Neural cell (in vitro differentiated cells): Measurements from ENCODE around the gene LIN37. TPM values are rescaled to one million over a fixed set of nuclear protein-coding genes. Genes with fewer than 3 reads are reported as not detected.

Experiments used
- H2AFZ ChIP-seq: fragments of 200-600, 300-800 bp; sonication (generic), shearing (Covaris generic); 2 replicates; pipeline ENCODE4 v1.6.0; 2014; ENCODE audit warnings: low read depth, mild to moderate bottlenecking, antibody characterized with exemption, low read length, moderate library complexity
- H3F3A ChIP-seq: fragments of 200-600 bp; shearing (Covaris generic); 2 replicates; pipeline ENCODE4 v1.6.1; 2016; ENCODE audit warnings: mild to moderate bottlenecking, moderate library complexity, mixed read lengths, antibody characterized with exemption, low read length; ENCODE audit not compliant: insufficient read depth, poor library complexity, severe bottlenecking
- H3K27ac ChIP-seq: fragments of 200-600, 300-800 bp; sonication (generic), shearing (Covaris generic); 2 replicates; pipeline ENCODE4 v1.5.1; 2014; ENCODE audit warnings: mild to moderate bottlenecking, low read length, moderate library complexity
- H3K27me3 ChIP-seq: fragments of 300-800, 200-600 bp; sonication (generic), shearing (Covaris generic); 2 replicates; pipeline ENCODE4 v1.6.0; 2014; ENCODE audit warnings: mild to moderate bottlenecking, low read depth, low read length, moderate library complexity; ENCODE audit not compliant: insufficient read depth
- H3K36me3 ChIP-seq: fragments of 300-800, 200-600 bp; sonication (generic), shearing (Covaris generic); 2 replicates; pipeline ENCODE4 v1.5.1; 2014; ENCODE audit warnings: mild to moderate bottlenecking, antibody characterized with exemption, low read length, moderate library complexity; ENCODE audit not compliant: insufficient read depth
- H3K4me2 ChIP-seq: fragments of 300-800, 200-600 bp; sonication (generic), shearing (Covaris generic); 2 replicates; pipeline ENCODE4 v1.6.0; 2014; ENCODE audit warnings: mild to moderate bottlenecking, low read length
- H3K4me3 ChIP-seq: fragments of 300-800, 200-600 bp; sonication (generic), shearing (Covaris generic); 2 replicates; pipeline ENCODE4 v1.5.1; 2014; ENCODE audit warnings: mild to moderate bottlenecking, low read length, moderate library complexity
- H3K79me2 ChIP-seq: fragments of 200-600 bp; shearing (Covaris generic); replicated peaks from 2 replicates; pipeline ENCODE4 v1.6.0; 2014; ENCODE audit warnings: mild to moderate bottlenecking, low read length, moderate library complexity; ENCODE audit not compliant: insufficient read depth
- H3K9ac ChIP-seq: fragments of 300-800, 200-600 bp; sonication (generic), shearing (Covaris generic); 2 replicates; pipeline ENCODE4 v1.6.1; 2016; ENCODE audit warnings: mild to moderate bottlenecking, low read length, mixed read lengths
- H3K9me2 ChIP-seq: fragments of 200-600 bp; shearing (Covaris generic); 2 replicates; pipeline ENCODE4 v1.6.1; 2016; ENCODE audit warnings: mild to moderate bottlenecking, low read length, mixed read lengths; ENCODE audit not compliant: insufficient read depth
- H3K9me3 ChIP-seq: fragments of 200-600, 300-800 bp; sonication (generic), shearing (Covaris generic); 2 replicates; pipeline ENCODE4 v1.6.1; 2016; ENCODE audit warnings: mild to moderate bottlenecking, mixed run types, low read length, moderate library complexity, mixed read lengths
- H4K20me1 ChIP-seq: fragments of 200-600 bp; shearing (Covaris generic); 2 replicates; pipeline ENCODE4 v1.6.1; 2016; ENCODE audit warnings: mild to moderate bottlenecking, mixed run types; ENCODE audit not compliant: insufficient read depth
- CTCF ChIP-seq: fragments of 450-650 bp; IDR thresholded peaks from 2 replicates; pipeline ENCODE4 v1.5.1; 2014; ENCODE audit warnings: antibody characterized with exemption, mild to moderate bottlenecking, moderate library complexity; ENCODE audit not compliant: poor library complexity, severe bottlenecking
- EP300 ChIP-seq: fragments of 450-650 bp; conservative IDR thresholded peaks from 2 replicates; pipeline ENCODE4 v1.6.1; 2014; ENCODE audit warnings: antibody characterized with exemption, mild to moderate bottlenecking, moderate library complexity; ENCODE audit not compliant: poor library complexity, severe bottlenecking
- EZH2 ChIP-seq: fragments of 200-600, 300-800 bp; shearing (Covaris generic), sonication (generic); IDR thresholded peaks from 2 replicates; pipeline ENCODE4 v1.6.1; 2014; ENCODE audit warnings: antibody characterized with exemption, low read length, borderline replicate concordance, mild to moderate bottlenecking; ENCODE audit not compliant: insufficient read depth, poor library complexity, severe bottlenecking
- MXI1 ChIP-seq: fragments of 450-650 bp; conservative IDR thresholded peaks from 2 replicates; pipeline ENCODE4 v1.6.1; 2014; ENCODE audit warnings: antibody characterized with exemption, mild to moderate bottlenecking; ENCODE audit not compliant: poor library complexity, severe bottlenecking
- POLR2AphosphoS5 ChIP-seq: IDR thresholded peaks from 2 replicates; pipeline ENCODE4 v1.6.1; 2012
- RAD21 ChIP-seq: fragments of 450-650 bp; conservative IDR thresholded peaks from 2 replicates; pipeline ENCODE4 v1.6.1; 2014; ENCODE audit warnings: antibody characterized with exemption, mild to moderate bottlenecking, moderate library complexity
- REST ChIP-seq: IDR thresholded peaks from 2 replicates; pipeline ENCODE4 v1.6.1; 2012; ENCODE audit warnings: borderline replicate concordance
- SMC3 ChIP-seq: fragments of 450-650 bp; conservative IDR thresholded peaks from 2 replicates; pipeline ENCODE4 v1.6.1; 2014; ENCODE audit warnings: antibody characterized with exemption, mild to moderate bottlenecking, moderate library complexity; ENCODE audit not compliant: poor library complexity
- TAF1 ChIP-seq: IDR thresholded peaks from 2 replicates; pipeline ENCODE4 v1.6.1; 2012; ENCODE audit warnings: low read depth
- polyA plus RNA-seq: library from polyadenylated mRNA; depleted of rRNA; stranded (reverse); fragments of >200 nt; gene quantifications from 2 replicates; pipeline ENCODE4 v1.2.3, GENCODE V29; 2014

The LIN37 gene
- polyA plus RNA-seq, 1 donor from 2014 or later, result 25.7 TPM

GRCh38 chr19:35790981-35791813 lies 42.8 kb downstream of the LIN37 start:
- Histone ChIP-seq H3K4me2 (no peak overlapping the region), H3F3A (no peaks in the 10 kb centered on the region), H3K9me3 (no peaks in the 10 kb centered on the region), H3K79me2 (no peaks in the 10 kb centered on the region), H3K4me3 (no peak overlapping the region), H2AFZ (no peak overlapping the region), H3K9ac (no peak overlapping the region), H3K36me3 (no peaks in the 10 kb centered on the region), H3K27ac (no peak overlapping the region), H4K20me1 (no peaks in the 10 kb centered on the region), H3K9me2 (no peaks in the 10 kb centered on the region), H3K27me3 (peaks cover 3% of the 10 kb centered on the region)
- TF ChIP-seq CTCF (peak; percentile 29), EZH2 (no peak)

- Histone ChIP-seq H3K27me3 (peaks cover 9% of the 10 kb centered on the region), H2AFZ (no peak overlapping the region), H3K9me3 (no peaks in the 10 kb centered on the region), H3K27ac (no peak overlapping the region), H3F3A (no peaks in the 10 kb centered on the region), H3K79me2 (no peaks in the 10 kb centered on the region), H3K4me2 (no peak overlapping the region), H3K4me3 (no peak overlapping the region), H3K9ac (no peak overlapping the region), H3K36me3 (no peaks in the 10 kb centered on the region), H3K9me2 (no peaks in the 10 kb centered on the region), H4K20me1 (no peaks in the 10 kb centered on the region)
- TF ChIP-seq MXI1 (no peak), SMC3 (no peak), RAD21 (no peak), REST (no peak), EP300 (no peak), TAF1 (no peak), POLR2AphosphoS5 (no peak), CTCF (no peak), EZH2 (no peak)
These were observed 43.5 kb downstream of the LIN37 start for GRCh38 chr19:35791814-35792279.
